ENCODE measurements around the gene REEP1.

Gene REEP1

DNA sequence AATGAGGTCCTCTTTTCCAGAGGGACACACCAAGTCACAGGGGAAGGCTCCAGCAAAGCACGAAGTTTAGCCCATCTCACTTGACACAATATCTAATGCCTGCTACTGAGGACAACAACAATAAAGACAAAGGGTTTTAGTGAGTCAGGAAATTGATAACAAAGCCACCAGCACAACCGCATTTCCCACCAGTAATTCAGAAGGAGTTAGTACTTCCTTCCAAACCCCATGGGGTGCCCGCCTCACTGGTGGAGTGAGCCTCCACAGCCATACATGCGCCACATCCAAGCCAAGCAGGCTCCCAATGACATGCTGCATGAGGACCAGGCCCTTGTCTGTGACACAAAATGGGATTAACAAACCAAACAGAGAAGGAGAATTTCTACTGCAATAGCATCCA is 98.1 kb downstream of the REEP1 start:
- TF ChIP-seq, protein P1, sequence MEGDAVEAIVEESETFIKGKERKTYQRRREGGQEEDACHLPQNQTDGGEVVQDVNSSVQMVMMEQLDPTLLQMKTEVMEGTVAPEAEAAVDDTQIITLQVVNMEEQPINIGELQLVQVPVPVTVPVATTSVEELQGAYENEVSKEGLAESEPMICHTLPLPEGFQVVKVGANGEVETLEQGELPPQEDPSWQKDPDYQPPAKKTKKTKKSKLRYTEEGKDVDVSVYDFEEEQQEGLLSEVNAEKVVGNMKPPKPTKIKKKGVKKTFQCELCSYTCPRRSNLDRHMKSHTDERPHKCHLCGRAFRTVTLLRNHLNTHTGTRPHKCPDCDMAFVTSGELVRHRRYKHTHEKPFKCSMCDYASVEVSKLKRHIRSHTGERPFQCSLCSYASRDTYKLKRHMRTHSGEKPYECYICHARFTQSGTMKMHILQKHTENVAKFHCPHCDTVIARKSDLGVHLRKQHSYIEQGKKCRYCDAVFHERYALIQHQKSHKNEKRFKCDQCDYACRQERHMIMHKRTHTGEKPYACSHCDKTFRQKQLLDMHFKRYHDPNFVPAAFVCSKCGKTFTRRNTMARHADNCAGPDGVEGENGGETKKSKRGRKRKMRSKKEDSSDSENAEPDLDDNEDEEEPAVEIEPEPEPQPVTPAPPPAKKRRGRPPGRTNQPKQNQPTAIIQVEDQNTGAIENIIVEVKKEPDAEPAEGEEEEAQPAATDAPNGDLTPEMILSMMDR (IDR thresholded peaks at IDR 0.05), result no peak

DNA sequence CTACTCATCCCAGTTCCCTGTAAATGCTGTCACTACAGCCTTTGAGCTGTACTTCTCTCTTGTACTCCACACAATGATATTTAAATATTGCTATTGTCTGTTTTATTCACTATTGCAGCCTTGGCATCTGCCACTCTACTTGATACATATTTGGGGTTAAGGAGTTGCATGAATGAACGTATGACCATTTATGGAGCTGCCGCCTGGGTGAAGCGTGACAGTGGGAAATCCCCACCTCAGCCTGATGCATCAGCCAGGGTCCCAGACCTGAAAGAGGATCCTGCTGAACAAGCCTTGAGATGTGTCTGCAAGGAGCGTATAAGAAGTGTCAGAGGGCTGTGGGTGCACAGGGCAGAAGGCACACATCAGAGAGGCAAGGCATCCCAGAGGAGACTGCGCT is 99.1 kb downstream of the REEP1 start:
- TF ChIP-seq, protein P1 (IDR thresholded peaks at IDR 0.05), result no peak

DNA sequence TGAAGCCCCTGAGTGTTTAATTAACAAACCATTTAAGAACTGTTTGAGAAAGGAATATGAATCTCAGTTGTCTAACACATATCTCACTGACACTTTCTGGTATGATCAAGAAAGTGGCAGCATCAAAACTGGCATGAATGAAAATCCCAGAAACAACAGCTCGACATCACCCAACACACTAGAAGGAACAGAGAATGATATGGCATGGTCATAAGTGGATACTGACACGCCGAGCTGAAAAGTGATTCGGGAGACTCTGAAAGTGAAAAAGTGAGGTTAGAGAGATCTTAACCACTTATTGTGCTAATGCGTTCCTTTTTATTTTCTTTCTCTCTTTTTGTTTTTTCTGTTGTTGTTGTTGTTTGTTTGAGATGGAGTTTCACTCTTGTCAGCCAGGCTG is 100.3 kb downstream of the REEP1 start:
- TF ChIP-seq, protein P1 (IDR thresholded peaks at IDR 0.05), result no peak

DNA sequence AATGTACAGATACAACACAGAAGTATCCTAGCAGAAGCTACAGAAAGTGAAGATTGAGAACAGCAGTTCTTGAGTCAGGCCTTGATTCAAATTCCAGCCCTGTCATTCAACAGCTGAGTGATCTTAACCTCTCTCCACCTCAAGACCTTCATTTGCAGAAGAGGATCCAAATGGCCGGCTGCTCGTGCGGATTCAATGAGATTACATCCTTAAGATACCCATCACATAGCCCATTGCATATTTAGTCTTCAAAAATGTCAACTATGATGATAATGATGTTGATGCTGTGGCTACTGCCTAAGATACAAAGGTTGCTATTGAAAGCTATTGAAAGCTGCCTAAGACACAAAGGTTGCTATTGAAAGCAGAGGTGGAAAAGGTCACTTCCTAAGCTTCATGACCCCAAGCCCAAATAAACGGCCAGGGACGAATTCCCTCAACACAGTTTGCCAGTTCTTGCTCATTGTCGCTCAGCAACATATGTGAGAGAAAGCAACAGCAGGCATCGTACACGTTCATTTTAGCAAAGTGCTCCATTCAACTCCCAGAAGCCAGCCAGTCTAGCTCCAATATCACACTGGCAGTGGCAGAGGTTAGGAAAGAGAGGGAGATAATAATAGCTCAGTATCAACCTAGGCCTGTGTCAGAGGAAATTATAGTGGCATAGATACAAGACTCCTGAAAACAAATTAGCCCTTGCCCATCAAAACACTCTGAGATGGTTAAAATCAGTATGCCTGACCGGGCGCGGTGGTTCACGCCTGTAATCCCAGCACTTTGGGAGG is 102.0 kb downstream of the REEP1 start:
- TF ChIP-seq, protein P1 (IDR thresholded peaks at IDR 0.05), result no peak

DNA sequence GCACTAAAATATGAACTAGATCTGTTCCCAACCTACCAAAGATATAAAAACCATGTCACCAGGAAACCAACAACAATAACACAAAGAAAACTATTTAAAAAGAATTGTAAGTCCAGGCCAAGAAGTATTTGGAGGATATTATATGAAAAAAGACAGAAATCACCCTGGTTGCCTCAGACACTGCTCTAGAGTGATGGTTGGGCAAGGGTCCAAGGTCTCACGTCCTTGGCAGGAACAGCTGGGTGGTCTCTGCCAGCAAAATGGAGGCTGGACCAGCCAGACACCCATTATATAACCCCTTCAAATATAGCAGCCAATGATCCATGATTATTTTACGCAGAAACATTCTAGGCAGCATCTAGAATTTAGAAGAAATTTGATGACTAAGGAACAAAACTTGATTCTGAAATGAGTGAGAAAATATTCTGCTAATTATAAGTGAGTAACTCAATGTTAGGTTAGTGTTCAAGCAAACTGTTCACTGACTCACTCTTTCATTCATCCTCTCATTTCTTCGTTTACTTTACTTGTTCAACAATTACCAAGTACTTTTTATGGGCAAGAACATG is 102.8 kb downstream of the REEP1 start:
- TF ChIP-seq, protein P1 (IDR thresholded peaks at IDR 0.05), result no peak

DNA sequence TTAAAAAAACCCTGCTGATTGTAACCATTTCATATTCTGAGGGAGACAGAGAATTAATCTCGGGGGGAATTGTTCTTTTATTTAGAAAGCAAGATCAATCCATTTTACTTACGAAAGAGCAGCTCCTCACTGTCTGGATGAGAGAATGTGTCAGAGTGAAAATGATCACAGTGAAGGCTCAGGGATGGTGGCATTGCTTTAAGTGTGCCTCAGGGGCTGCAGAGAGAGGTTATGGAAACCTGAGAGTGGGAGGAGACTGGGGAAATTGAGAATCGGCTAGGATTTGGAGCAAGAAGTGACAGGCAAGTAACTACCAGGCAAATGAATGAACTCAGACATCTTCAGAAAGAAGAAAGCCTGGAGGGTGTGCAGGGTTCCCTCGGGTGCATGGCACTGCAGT is 104.0 kb downstream of the REEP1 start:
- TF ChIP-seq, protein P1 (IDR thresholded peaks at IDR 0.05), result no peak

DNA sequence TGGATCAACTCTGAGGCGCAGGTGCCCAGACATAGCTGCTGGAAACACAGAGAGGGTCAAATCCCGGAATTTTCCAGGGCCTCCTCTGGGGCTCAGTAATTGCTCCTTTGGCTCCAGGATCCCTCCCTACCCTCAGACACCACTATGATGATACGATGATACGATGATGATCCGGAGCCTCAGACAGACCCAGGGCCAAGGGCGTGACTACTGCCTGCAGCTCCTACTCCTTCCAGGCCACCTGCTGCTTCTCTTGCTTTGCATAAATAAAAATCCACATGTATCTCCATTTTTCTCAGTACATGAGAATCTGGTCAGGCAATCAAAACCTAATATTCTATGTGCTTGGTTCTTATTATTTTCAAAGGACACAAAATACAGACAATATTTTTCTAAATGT is 104.5 kb downstream of the REEP1 start:
- TF ChIP-seq, protein P1 (IDR thresholded peaks at IDR 0.05), result no peak

Data from LNCAP (cell line).